OCI-M1 (cell line): Measurements from ENCODE around the gene PEX14.
A peak's percentile ranks its signal among the peaks of the same experiment; 100 is the strongest.
"Not testable (repeated sequence)": the region's sequence is repeated elsewhere in the genome, so short reads cannot be mapped to it uniquely, and the experiment has no call there.

Experiments used
- DNase-seq: peaks from one replicate; lab custom pipeline; 2025; lab: John Stamatoyannopoulos, UW

PEX14 gene

DNA sequence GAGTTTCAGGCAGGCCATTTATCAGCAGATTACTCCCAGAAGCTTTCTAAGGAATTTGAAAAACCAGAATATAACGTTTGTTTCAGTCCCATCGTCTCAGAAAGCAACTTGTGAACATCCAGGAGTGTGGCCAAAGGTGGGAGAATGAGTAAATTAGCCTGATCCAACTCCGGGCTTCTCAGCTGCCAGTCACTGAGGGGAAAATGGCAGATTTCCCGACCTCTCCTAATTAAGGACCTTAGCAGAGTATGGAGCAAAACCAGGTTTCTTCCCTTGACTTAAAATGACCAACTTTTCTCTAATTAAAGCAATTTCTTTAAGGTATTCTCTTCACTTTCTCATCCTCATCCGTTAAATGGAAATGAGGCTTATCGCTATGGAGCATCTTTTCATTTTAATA lies 23.9 kb upstream of the PEX14 start:
- DNase-seq: no peak

DNA sequence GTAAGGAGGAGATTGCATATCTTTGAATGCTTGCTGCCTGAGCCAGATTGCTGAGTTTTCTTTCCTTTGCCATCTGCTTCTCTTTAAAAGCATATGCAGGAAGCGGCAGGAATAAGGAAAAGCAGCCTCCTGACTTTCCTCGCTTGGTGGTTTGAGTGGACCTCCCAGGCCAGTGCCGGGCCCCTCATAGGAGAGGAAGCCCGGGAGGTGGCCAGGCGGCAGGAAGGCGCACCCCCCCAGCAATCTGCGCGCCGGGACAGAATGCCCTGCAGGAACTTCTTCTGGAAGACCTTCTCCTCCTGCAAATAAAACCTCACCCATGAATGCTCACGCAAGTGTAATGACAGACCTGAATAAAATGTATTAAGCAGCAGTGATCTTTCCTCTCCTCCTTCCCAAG lies 23.5 kb upstream of the PEX14 start:
- no peak for DNase-seq

DNA sequence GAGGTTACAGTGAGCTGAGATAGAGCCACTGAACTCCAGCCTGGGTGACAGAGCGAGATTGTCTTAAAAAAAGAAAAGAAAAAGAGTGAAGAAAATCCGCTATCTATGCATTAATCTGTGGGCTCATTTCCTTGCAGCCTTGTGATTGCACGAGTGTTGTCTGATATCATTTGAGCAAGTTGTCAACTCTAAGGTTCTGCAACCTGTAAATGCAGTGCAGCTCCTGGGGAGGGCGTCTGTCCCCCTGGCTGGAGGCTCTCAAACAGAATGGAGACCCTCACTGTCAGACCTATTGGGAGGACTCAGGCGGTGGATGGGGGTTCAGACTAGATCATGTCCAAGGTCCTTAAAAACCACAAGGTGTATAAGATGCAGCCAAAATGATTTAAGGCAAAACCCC lies 18.7 kb upstream of the PEX14 start:
- DNase-seq: no peak

DNA sequence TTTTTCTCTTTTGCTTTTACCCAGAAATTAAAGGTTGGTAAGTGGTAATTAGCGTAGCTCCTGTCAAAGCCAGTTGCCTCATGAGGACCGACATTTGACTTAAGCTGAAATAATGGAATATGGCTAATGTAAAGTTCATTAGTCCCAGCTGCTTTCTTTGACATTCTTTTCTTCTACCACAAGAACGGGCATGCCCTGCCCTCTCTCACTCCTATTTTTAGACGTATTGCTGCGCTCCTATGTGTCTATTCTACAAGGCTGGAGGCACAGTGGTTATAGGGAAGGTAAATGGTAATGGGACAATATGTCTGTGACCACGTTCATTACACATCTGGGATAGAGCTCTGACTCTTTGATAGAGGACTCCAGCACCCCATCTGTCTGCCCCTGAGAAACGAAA lies 18.1 kb upstream of the PEX14 start:
- DNase-seq: no peak

DNA sequence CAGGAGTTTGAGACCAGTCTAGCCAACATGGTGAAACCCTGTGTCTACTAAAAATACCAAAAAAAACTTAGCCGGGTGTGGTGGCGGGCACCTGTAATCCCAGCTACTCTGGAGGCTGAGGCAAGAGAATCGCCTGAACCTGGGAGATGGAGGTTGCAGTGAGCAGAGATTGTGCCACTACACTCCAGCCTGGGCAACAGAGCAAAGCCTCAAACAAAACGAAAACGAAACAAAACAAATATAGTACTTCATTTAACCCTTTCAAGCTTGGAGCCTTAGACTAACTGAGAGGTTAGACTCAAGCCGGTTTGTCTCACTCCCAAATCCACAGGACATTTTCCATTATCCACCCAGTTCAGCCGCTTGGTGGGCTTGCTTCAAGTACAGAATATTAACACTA lies 17.3 kb upstream of the PEX14 start:
- DNase-seq: peak; percentile 35

DNA sequence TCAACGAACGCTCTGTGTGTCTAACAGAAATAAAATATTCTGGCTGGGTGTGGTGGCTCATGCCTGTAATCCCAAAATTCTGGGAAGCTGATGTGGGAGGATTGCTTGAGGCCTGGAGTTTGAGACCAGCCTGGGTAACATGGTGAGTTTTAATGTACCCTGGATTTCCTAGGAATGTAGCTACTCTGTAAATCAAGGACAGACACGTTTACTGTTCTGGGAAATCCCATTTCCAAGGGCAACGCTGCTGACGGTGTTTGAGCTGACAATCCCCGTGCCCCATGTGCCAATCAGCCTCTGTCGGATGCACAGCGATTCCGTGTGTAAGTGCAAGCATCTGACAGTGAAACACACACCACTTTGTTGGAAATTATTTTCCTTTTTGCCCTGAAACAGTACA lies 16.9 kb upstream of the PEX14 start:
- DNase-seq: no peak

DNA sequence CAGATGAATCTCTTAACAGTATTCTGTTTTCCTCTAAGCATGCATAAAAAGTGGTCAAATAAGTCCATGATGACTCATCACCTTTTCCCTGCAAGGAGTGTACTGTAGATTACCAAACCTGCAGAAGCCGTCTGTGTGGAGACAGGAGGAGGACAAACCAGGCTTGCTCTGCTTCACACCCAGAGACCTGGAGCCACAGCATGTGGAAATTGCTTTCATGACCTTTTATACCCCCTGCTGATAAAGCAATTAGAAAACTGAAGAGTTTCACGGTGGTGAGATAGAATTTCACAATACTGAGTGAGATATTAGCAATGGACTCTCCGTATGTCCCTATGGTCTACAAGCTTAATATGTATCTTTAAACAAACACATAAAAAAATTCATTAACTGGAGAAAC lies 15.6 kb upstream of the PEX14 start:
- peak; percentile 75 for DNase-seq

DNA sequence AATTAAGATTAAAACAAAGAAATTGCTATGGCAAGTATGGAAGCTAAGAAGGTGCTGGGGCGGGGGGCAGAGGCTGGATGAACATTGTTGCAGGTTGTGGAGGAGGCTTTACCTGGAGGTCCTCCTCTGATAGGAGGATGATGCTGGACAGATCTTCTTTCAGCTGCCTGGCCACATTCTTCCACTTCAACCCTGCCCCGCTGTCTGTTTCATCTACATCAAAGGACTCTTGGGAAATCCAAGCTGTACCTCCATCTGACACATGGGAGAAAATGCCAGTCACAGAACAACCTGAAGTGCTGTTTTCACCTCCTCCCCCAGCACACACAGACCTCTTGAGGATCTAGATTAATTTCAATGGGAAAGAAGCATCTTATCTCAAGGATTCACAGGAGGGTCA lies 7.7 kb upstream of the PEX14 start:
- no peak for DNase-seq

DNA sequence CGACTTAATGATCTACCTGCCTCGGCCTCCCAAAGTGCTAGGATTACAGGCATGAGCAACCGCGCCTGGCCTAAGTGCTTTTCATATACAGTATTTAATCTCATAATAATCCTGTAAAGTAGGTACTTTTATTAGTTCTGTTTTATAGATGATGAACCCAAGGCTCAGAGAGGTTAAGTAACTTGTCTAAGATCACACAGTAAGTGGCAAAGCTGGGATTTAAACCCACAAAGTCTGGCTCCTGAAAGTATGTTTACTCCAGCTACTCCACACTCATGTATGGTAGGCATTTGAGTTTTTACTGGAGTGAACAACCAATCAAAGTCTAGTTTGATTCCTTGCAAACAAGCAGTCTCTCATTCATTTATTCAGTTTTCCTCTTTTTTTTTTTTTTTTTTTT lies 4.7 kb upstream of the PEX14 start:
- no peak for DNase-seq

DNA sequence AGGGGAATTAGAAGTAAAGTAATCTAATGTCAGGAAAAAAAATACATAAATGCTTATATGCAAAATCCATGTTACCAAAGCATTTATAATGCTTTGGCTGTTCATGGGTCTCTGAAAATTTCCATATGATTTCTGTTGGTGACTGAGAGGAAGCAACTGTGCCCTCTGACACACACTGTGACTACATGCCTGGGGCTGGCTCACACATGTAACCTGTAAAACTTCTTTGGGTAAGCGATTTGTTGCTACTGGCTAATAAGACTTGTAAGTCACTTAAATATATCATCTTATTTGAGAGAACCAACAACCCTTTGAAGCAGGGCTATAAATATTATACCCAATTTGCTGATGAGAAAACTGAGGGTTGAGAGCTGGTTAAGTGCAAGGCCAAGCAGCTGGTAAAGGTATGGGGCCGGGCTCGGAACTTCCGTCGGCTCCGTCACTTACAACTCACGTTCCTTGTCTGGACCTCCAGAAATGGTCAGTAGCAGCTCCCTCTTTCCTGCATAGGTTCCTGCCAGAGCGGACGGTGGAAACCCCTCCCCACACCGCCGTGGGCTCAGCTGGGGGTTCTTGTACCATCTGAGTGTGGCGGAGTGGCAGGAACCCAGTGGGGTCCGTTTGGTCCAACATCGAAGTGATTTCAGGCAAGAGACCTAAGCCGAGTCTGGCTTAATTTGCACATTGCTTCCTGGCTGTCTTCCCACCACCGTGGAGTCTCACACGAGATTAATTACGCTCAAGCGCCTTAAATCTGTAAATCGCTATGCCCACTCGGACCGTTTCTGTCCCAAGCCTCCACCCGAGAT lies 3.1 kb upstream of the PEX14 start:
- peak; percentile 39 for DNase-seq

DNA sequence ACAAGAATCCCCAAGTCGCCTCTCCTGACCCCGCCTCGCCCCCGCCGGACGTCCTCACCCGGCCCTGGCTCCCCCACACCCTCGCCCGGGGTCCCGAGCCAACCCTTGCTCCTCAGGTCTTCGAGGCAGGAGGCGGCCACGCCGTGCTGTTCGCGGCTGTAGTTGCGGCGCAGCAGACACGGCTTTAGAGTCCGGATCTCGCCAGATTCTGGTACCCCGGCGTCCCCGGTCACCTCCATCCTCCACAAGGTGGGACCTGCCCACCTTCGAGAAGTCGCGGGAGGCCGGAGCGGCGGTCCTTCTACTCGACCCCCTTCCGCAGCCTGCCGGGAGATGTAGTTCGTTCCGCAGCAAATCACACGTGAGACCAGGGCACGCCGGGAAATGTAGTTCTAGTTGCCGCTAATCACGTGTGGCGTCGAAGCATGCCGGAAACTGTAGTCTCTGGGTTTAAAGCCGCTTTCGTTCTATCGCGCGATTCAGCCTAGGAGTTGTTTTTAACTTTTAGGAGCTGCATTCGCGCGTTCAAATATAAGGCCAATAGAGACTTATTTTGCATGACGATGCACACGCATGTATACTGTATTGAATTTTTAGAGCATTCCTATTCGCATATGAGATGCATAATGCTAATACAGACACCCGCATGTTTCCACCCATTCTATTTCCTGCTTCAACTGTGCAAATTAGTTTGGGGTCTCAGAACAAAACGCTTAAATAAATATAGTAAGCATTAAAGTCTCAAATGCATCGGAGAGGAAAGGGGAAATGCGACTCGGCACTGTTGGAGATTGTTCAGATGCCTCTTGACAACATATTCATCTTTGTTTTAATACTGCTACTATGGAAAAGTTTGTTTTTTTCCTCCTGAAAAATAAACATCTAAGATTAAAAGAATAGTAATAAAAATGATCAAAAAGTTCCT lies 2.3 kb upstream of the PEX14 start, which contains the start of gene DFFA:
TSS of gene DFFA (minus strand) at position 310 of the 925 bp plus-strand sequence. CDS start at position 239, 71 bp downstream.
- DNase-seq: peak; percentile 98

DNA sequence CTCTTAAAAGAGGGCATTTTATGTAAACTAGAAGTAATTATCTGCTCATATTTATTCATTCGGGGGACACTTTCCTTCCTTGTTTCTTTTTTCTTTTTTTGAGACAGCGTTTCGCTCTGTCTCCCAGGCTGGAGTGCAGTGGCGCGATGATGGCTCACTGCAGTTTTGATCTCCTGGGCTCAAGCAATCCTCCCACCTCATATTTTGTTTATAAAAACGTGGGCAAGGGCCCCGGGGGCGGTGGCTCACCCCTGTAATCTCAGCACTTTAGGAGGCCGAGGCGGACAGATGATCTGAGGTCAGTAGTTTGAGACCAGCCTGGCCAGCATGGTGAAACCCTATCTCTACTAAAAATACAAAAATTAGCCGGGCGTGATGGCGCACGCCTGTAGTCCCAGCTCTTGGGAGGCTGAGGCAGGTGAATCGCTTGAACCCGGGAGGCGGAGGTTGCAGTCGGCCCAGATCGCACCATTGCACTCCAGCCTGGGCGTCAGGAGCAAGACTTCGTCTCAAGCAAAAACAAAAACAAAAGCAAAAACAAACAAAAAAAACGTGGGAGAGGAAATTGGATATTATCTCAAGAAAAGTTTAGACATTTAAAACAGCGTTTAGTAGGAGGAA lies 1.5 kb upstream of the PEX14 start:
- no peak for DNase-seq

DNA sequence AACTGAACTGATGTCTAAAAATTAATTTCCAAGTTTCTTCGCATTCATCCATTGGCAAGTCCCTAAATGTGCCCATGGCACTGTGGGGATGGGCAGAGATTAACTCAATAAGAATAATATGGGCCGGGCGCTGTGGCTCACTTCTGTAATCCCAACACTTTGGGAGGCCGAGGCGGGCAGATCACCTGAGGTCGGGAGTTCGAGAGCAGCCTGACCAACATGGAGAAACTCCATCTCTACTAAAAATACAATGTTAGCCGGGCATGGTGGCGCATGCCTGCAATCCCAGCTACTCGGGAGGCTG lies 489 bp upstream of the PEX14 start:
- DNase-seq: not testable (repeated sequence)

DNA sequence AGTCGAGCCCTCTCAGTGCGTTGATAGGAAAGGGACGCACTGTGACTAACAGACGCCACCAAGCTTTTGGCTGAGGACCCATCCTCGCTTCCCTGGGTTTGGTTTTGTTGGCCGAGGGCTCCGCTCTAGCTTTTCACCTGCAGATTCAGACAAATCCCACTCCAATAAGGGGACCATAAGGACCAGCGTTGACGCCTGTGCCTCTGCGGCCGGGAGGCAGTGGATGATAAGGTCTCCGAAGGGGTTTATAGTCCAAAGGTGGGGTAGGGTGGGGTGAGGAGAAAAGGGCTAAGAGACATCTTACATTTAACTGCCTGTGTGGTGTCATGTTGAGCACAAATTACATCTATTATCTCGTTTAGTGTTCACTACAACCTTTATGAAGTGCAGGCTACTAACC lies 760 bp downstream of the PEX14 start:
- DNase-seq: peak; percentile 44

DNA sequence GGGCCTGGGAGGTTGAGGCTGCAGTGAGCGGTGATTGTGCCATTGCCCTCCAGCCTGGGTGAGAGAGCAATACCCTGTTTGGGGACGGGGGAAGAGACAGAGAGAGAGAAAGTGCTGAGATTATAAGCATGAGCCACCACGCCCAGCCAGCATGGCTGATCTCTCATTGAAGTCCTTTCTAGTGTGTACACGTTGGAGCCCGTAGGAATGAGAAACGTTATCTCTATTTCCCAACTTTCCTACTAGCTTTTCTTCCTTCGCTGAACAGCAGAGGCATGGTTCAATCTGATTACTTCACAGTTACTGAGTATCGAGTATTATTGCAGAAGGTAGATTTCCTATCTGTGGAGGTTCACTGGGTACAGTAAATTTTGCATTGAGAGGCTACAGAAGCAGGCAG lies 4.5 kb downstream of the PEX14 start:
- DNase-seq: no peak

DNA sequence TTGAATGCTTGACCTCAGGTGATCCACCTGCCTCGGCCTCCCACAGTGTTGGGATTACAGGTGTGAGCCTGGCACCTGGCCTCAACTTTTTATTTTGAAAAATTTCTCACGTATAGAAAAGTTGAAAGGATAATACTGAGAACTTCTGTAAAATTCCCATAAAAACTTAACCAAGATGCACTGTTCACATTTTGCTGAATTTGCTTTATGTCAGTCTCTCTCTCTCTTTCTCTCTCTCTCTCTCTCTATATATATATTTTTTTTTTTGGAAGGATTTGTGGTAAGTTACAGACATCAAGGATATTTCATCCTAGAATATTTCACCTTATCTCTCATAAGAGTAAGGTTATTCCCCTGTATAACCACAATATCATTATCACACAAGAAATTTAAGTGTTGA lies 5.9 kb downstream of the PEX14 start:
- no peak for DNase-seq

DNA sequence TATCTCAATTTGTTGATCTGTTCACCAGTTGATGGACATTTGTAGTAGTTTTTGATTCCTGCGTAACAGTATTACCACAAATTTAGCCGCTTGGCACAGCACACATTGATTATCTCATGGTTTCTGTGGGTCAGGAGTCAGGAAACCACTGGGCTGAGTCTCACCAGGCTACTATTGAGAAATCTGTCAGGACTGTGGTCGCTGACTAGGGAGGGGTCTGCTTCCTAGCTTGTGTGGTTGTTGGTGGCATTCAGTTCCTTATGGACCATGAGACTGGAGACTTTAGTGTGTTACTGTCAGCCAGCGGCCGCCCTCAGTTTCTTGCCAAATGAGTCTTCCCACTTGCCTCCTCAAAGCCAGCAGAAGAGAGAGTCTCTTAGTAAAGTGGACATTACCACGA lies 9.8 kb downstream of the PEX14 start:
- no peak for DNase-seq

DNA sequence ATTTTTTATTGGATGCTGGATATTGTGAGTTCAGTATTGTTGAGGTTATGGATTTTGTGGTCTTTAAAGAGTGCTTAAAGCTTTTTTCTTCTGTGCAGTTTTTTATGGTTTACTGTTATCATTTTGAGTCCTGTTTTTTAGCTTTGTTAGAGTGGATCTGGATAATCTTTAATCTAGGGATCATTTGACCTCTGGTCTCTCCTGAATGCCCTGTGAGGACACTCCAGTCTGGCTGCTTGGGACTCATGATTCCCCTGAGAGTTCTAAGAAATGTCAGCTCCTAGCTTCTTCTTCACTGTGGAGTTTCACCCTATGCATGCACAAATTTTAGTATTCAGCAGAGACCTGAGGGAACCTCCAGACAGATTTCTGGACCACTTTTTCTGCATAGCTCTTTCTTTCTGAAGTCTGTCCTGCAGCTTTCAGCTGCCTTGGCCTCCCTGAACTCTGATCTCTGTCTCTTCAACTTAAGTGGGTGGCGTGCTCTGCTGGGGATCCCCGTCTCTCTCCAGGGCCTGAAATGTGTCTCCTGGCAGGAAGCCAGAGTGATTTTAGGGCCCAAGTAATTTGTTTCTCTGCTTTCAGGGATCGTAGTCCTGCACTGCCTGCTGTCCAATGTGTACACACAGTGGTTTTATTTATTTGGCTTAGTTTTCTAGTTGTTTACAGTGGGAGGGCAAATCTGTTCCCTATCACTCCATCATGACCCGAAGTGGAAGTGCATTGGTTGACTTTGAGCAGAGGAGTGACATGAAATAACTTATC lies 14.7 kb downstream of the PEX14 start:
- DNase-seq: no peak

DNA sequence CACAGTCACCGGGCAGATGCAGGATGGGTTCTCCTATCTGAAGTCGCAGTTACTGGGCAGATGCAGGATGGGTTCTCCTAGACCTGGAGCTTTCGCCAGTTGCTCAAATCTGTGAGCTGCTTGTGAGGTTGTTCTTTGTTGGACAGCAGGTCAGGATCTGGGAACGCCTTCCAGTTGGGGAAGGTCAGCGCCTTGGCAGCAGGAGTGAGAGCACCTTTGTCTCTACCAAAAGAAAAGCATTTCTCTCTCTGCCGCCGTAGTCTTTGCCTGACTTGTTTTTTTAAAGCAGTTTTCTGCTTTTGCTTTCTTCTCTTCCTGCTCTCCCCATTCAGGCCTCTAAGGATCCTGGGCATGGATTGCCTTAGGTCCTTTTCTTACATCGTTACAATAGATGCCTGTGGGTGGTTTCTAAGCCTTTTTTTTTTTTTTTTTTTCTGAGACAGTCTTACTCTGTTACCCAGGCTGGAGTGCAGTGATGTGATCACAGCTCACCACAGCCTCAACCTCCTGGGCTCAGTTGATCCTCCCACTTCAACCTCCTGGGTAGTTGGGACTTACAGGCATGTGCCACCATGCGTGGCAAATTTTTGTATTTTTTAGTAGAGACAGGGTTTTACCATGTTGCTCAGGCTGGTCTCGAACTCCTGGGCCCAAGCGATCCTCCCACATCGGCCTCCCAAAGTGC lies 15.7 kb downstream of the PEX14 start:
- no peak for DNase-seq

DNA sequence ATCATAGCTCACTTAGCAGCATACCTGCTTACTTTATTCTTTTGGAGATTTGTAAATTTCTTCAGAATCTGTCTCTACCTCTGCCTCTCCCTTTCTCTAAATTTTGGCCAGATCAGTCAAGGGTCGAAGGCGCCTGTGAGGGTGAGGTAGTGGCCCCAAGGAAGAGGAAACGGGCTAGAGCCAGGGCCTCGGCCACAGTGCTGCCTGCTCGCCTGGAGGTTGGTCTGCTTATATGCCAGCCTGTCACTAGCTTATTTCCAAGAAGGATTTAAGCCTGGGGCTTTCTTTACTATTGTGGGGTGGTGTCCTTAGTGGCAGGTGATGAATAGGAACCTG lies 19.6 kb downstream of the PEX14 start:
- no peak for DNase-seq

DNA sequence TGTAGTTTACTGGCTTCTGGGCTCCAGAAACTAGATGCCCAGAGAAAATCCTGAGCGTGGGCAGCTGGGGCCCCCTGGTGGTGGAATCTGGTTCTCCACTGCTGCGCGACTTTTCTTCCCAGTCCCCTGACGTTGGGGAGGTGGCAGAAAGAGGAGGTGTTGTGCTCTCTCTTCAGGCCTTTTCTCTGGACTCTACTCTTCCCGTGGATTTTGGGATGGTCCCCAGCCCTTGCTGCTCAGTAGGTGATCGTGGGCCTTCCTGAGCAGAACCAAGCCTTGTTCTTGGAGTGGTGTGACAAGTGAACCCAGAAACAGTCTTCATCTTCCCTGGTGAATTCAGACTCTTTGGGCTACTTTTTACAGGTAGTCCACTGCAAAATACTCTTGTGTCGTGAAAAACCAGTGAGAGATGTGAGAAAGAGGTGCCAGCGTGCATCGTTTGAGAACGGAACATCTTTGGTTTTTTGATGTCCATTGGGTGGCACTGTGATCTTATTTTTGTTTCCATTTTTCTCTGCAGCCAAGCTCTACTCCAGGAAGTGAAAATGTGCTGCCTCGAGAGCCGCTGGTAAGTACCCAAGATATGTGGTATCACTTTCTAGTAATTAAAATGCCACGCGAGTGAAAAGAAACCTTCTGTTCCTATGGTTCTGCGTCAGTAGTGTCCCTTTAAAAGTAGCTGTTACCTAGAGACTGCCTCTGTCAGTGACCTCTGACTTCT lies 20.2 kb downstream of the PEX14 start:
- peak; percentile 87 for DNase-seq
